Fibroblast of lung (primary cell): Measurements from ENCODE around the gene FAM222B.

ENCODE experiments used
- EZH2 ChIP-seq: IDR thresholded peaks from 2 replicates; pipeline ENCODE4 v1.5.1; 2012; ENCODE audit warnings: low read length, control low read depth, mild to moderate bottlenecking; ENCODE audit errors: missing control alignments
- TF ChIP-seq, protein P1 (sequence below), 2 donors: IDR thresholded peaks in 1 of 2; conservative IDR thresholded peaks in 1 of 2; 1 replicate in 1 of 2; 2 replicates in 1 of 2; pipeline ENCODE4 v1.5.1; 2011 to 2012; ENCODE audit warnings: low read length in 2 of 2, control low read depth in 1 of 2, inconsistent platforms in 1 of 2, low read depth in 1 of 2, mild to moderate bottlenecking in 1 of 2

DNA sequence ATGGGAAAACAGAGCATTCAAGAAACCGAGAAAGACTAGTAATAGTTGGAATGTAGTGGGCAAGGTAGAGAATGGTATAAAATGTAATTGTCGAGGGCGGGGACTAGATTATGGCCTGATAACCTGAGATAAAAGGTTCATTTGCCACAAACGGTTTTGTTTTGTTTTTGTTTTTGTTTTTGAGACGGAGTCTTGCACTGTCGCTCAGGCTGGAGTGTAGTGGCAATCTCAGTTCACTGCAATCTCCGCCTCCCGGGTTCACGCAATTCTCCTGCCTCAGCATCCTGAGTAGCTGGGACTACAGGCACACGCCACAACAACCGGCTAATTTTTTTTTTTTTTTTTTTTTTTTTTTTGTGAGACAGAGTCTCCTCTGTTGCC, 112.7 kb downstream of the FAM222B start:
- TF ChIP-seq, protein P1, sequence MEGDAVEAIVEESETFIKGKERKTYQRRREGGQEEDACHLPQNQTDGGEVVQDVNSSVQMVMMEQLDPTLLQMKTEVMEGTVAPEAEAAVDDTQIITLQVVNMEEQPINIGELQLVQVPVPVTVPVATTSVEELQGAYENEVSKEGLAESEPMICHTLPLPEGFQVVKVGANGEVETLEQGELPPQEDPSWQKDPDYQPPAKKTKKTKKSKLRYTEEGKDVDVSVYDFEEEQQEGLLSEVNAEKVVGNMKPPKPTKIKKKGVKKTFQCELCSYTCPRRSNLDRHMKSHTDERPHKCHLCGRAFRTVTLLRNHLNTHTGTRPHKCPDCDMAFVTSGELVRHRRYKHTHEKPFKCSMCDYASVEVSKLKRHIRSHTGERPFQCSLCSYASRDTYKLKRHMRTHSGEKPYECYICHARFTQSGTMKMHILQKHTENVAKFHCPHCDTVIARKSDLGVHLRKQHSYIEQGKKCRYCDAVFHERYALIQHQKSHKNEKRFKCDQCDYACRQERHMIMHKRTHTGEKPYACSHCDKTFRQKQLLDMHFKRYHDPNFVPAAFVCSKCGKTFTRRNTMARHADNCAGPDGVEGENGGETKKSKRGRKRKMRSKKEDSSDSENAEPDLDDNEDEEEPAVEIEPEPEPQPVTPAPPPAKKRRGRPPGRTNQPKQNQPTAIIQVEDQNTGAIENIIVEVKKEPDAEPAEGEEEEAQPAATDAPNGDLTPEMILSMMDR (conservative IDR thresholded peaks at IDR 0.05 in 1 of 2, IDR thresholded peaks at IDR 0.05 in 1 of 2; ENCODE audit: low read depth in 1 of 2, low read length in 2 of 2) = no peak
- no peak for TF ChIP-seq EZH2
